Measurements from ENCODE around the gene CARD14.

Gene CARD14

DNA sequence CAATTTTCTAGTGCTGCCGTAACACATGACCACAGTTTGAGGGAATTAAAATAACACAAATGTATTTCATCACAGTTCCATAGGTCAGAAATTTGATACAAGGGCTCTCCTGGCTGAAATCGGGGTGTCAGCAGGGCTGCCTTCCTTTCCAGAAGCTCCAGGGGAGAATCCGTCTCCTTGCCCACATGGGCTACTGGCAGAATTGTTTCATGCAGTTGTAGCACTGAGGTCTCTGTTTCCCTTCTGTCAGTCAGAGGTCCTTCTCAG is 43.4 kb upstream of the CARD14 start:
- DNase-seq (ENCODE audit: low read depth): no peak
- TF ChIP-seq, protein P1, sequence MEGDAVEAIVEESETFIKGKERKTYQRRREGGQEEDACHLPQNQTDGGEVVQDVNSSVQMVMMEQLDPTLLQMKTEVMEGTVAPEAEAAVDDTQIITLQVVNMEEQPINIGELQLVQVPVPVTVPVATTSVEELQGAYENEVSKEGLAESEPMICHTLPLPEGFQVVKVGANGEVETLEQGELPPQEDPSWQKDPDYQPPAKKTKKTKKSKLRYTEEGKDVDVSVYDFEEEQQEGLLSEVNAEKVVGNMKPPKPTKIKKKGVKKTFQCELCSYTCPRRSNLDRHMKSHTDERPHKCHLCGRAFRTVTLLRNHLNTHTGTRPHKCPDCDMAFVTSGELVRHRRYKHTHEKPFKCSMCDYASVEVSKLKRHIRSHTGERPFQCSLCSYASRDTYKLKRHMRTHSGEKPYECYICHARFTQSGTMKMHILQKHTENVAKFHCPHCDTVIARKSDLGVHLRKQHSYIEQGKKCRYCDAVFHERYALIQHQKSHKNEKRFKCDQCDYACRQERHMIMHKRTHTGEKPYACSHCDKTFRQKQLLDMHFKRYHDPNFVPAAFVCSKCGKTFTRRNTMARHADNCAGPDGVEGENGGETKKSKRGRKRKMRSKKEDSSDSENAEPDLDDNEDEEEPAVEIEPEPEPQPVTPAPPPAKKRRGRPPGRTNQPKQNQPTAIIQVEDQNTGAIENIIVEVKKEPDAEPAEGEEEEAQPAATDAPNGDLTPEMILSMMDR (IDR thresholded peaks at IDR 0.05; ENCODE audit: low read depth, low read length, missing control alignments): no peak
- H3K4me3 ChIP-seq (ENCODE audit: low read depth, low read length): no peak overlapping the region

DNA sequence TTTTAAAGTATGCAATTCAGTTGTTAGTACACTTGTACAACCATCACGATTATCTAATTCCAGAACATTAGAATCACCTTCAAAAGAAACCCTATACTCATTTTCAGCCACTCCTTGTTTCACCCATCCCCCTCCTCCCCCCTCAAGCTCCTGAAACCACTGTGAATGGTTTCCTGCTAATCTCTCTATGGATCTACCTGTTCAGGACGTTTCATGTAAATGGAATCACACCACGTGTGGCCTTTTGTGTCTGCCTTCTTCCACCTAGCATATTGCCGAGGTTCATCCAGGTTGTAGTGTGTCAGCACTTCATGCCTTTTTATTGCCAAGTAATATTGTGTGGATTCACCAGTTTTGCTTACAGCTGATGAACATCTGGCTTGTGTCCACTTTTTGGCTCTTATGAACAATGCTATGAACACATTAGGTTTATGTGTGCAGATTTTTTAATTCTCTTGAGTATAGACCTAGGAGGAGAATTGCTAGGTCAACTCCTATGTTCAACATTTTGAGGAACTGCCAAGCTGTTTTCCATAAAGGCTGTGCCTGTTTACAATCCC is 40.7 kb upstream of the CARD14 start:
- TF ChIP-seq, protein P1 (IDR thresholded peaks at IDR 0.05; ENCODE audit: low read depth, low read length, missing control alignments): no peak
- H3K4me3 ChIP-seq (ENCODE audit: low read depth, low read length): no peak overlapping the region
- no peak for DNase-seq (ENCODE audit: low read depth)

DNA sequence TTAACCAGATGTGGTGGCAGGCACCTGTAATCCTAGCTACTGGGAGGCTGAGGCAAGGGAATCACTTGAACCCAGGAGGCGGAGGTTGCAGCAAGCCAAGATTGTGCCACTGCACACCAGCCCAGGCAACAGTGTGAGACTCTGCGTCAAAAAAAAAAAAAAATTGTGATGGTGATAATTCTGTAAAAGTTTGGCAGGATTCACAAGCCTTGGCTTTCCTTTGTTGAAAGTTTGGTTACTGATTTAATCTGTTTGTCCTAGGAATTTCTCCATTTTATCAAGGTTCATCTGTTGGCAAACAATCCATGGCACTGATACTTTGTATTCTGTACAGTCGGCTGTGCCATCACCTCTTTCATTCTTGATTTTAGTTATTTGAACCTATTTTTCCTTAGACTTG is 38.8 kb upstream of the CARD14 start:
- no peak overlapping the region for H3K4me3 ChIP-seq (ENCODE audit: low read depth, low read length)
- TF ChIP-seq, protein P1 (IDR thresholded peaks at IDR 0.05; ENCODE audit: low read depth, low read length, missing control alignments): no peak
- DNase-seq (ENCODE audit: low read depth): no peak

DNA sequence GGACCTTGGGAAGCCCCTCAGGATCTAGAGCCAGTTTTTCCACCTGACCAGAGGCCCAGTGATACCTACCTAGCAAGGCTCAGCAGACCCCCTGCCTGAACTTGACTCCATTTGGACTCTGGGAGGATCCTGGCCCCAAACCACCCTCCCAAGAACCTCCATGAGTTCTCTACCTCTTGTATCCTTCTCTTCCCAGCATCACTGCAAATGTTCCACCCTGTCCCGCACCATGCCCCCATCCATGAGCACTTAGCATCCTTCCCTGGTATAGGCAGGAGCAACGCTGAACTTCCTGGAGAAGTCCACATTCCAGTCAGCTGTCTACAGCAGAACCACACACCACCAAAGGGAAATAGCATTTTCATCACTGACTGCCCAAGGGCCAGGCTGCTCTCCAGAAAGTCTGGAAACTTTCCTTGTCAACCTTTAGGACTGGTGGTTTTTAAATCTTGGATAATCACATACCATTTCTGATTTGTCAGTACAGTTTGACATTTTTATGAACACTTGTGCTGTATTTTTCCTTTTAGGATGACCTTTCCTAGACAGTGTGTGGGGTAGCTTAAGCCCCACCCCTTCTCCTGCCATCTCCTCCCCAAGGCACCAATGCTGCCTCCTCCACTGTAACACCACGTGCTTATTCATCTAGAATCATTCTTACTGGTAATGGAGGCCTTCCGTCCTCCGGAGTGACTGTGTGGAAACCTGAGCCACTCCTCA is 36.8 kb upstream of the CARD14 start:
- TF ChIP-seq, protein P1 (IDR thresholded peaks at IDR 0.05; ENCODE audit: low read depth, low read length, missing control alignments): no peak
- no peak overlapping the region for H3K4me3 ChIP-seq (ENCODE audit: low read depth, low read length)
- DNase-seq (ENCODE audit: low read depth): no peak

DNA sequence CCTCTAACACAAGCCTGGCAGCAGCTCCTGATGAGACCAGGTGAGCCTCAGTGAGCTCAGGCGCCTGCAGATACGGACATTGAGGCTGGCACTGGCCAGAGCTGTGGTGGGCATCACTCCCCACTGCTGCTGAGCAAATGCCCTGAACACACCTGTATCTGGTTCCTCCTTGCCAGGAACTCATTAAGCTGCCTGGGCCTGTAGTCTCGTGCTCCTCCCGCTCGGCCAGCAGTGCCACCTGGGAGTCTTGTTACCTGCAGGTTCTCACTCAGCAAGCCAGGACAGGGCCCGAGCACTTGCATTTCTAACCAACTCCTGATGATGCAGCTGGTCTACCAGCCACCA is 36.2 kb upstream of the CARD14 start:
- TF ChIP-seq, protein P1 (IDR thresholded peaks at IDR 0.05; ENCODE audit: low read depth, low read length, missing control alignments): no peak
- no peak for DNase-seq (ENCODE audit: low read depth)
- no peak overlapping the region for H3K4me3 ChIP-seq (ENCODE audit: low read depth, low read length)

DNA sequence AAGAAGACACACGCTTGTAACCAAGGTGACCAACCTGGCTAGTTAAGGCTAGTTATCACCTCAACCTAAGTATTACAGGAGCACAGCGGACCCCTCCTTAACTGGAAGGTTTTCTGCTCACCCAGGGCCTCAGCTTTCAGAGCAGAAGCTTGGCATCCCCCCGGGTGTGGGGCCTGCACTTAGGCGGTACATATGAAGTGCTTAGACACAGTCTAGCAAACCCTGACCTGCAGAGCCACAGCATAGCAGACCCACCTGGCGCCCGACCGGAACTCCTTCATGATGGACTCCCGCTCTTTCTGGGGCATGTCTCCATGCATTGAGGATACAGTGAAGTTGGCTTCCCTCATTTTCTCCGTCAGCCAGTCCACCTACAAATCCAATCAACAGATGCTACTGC is 32.7 kb upstream of the CARD14 start:
- TF ChIP-seq, protein P1 (IDR thresholded peaks at IDR 0.05; ENCODE audit: low read depth, low read length, missing control alignments): no peak
- H3K4me3 ChIP-seq (ENCODE audit: low read depth, low read length): no peak overlapping the region
- DNase-seq (ENCODE audit: low read depth): no peak

DNA sequence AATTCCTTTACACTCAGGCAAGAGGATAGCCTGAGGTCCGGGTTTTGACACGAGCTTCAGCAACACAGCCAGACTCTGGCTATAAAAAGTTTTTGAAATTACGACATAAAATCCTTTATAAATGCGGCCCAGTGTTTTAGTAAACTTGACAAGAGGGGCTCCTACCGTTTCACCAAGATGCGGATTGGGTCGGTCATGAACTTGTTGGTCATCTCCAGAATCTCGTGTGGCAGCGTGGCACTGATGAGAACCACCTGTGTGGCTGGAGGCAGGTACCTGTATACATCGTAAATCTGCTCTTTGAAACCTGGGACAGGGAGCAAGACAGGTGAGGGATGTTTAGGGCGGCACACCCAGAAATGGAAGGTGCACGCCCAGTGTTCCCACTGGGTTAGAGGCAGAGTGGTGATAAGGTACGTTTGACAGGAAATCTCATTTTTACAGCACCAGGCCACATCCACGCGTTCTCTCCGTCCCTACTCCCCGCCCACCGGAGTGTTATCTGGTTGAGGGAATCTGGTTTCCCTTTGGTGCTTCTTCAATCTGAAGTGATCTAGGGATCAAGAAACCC is 30.9 kb upstream of the CARD14 start:
- H3K4me3 ChIP-seq (ENCODE audit: low read depth, low read length): no peak overlapping the region
- no peak for DNase-seq (ENCODE audit: low read depth)
- TF ChIP-seq, protein P1 (IDR thresholded peaks at IDR 0.05; ENCODE audit: low read depth, low read length, missing control alignments): no peak

All from GM12864 (cell line).